Prostate gland (tissue), 2 donors: ENCODE data around the gene FGF3. TPM values are rescaled to one million over a fixed set of nuclear protein-coding genes. Genes with fewer than 3 reads are reported as not detected.

ENCODE experiments used
- DNase-seq: peaks from one replicate; pipeline ENCODE4 v3.0.0-alpha.2; 2019; ENCODE audit warnings: low spot score
- H3K27ac ChIP-seq, 2 donors: fragments of 200-600 bp; sonication (generic); 2 replicates each; pipeline ENCODE4 v1.5.1; 2017 to 2019
- H3K27me3 ChIP-seq: fragments of 200-600 bp; sonication (generic); replicated peaks from 2 replicates; pipeline ENCODE4 v1.5.1; 2019; ENCODE audit not compliant: insufficient read depth
- H3K36me3 ChIP-seq, 2 donors: fragments of 200-600 bp; sonication (generic); 1 replicate in 1 of 2; 2 replicates in 1 of 2; pipeline versions ENCODE4 v1.5.1 to v1.8.1; 2017 to 2019
- H3K4me1 ChIP-seq: fragments of 200-600 bp; sonication (generic); replicated peaks from 2 replicates; pipeline ENCODE4 v1.5.1; 2019
- H3K4me3 ChIP-seq, 2 donors: fragments of 200-600 bp; sonication (generic); 2 replicates each; pipeline ENCODE4 v1.5.1; 2017 to 2019
- H3K9me3 ChIP-seq: fragments of 200-600 bp; sonication (generic); 2 replicates; pipeline ENCODE4 v1.5.1; 2017
- POLR2A ChIP-seq: fragments of 450-650 bp; IDR thresholded peaks from one replicate; pipeline ENCODE4 v1.6.1; 2016; ENCODE audit warnings: antibody characterized with exemption, mild to moderate bottlenecking
- POLR2AphosphoS5 ChIP-seq: sonication (generic); formaldehyde crosslinking; IDR thresholded peaks from one replicate; pipeline ENCODE4 v1.6.1; 2017; ENCODE audit warnings: antibody characterized with exemption
- WGBS: methylation state at CpG from one replicate; pipeline ENCODE4 v1.1.5; 2018; 5-methylcytosine and 5-hydroxymethylcytosine counted together
- intact Hi-C: fragments of 100-400 bp; cut with DNase I; formaldehyde crosslinking; loops from one replicate; pipeline ENCODE4 v1.14.2; 2022
- total RNA-seq, 2 donors: library from RNA; depleted of rRNA; stranded (reverse); fragments of >200 nt; gene quantifications; one replicate each; pipeline ENCODE4 v1.1.0, GENCODE V29; 2016
- TF ChIP-seq, protein P1 (sequence below), 4 experiments: fragments of 200-600 bp in 2 of 4; fragments of 450-650 bp in 2 of 4; sonication (generic) in 2 of 4; IDR thresholded peaks; 1 replicate in 3 of 4; 2 replicates in 1 of 4; pipeline ENCODE4 v1.5.1; 2016 to 2019; ENCODE audit warnings: antibody characterized with exemption in 4 of 4, mild to moderate bottlenecking in 2 of 4, moderate library complexity in 2 of 4

Gene FGF3
- total RNA-seq, 2 donors from 2014 or later, result not detected

DNA sequence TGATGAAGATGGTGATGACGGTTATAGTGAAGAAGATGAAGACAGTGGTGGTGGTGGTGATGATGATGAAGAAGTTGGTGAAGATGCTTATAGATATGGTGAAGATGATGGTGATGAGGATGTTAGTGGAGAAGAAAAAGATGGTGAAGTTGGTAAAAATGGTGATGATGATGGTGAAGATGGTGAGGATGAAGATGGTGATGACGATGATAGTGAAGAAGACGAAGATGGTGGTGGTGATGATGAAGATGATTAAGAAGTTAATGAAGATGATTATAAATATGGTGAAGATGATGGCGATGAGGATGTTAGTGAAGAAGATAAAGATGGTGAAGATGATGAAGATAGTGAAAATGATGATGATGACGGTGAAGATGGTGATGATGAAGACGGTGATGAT is 25.2 kb upstream of the FGF3 start:
- WGBS, result 92% methylated on average over 6 of the region's 6 CpGs
- no peaks in the 10 kb centered on the region for H3K27me3 ChIP-seq
- H3K4me3 ChIP-seq, result no peak overlapping the region
- H3K4me1 ChIP-seq, result no peaks in the 10 kb centered on the region
- H3K36me3 ChIP-seq, result no peaks in the 10 kb centered on the region
- H3K27ac ChIP-seq, result no peak overlapping the region
- no peaks in the 10 kb centered on the region for H3K9me3 ChIP-seq
- intact Hi-C loops, result no loop called here
- no peak for DNase-seq
- TF ChIP-seq, protein P1, sequence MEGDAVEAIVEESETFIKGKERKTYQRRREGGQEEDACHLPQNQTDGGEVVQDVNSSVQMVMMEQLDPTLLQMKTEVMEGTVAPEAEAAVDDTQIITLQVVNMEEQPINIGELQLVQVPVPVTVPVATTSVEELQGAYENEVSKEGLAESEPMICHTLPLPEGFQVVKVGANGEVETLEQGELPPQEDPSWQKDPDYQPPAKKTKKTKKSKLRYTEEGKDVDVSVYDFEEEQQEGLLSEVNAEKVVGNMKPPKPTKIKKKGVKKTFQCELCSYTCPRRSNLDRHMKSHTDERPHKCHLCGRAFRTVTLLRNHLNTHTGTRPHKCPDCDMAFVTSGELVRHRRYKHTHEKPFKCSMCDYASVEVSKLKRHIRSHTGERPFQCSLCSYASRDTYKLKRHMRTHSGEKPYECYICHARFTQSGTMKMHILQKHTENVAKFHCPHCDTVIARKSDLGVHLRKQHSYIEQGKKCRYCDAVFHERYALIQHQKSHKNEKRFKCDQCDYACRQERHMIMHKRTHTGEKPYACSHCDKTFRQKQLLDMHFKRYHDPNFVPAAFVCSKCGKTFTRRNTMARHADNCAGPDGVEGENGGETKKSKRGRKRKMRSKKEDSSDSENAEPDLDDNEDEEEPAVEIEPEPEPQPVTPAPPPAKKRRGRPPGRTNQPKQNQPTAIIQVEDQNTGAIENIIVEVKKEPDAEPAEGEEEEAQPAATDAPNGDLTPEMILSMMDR (IDR thresholded peaks at IDR 0.05), result no peak
- TF ChIP-seq POLR2A, result no peak
- TF ChIP-seq POLR2AphosphoS5, result no peak

DNA sequence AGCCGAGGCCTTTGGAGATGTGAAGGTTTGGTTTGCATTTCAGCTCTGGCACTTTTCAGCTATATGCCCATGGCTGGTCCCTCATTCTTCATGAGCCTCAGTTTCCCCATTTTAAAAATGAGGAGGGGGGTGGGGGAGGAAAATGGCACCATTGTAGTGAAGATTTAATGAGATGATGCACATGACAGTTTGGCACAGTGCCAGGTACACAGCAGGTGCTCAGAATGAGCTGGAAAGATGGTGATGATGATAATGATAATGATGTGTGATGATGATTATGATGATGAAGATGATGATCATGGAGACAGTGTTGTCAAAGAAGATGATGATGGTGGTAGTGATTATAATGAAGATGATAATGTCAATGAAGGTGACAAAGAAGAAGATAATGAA is 24.3 kb upstream of the FGF3 start:
- H3K9me3 ChIP-seq, result no peaks in the 10 kb centered on the region
- H3K36me3 ChIP-seq, result no peaks in the 10 kb centered on the region
- intact Hi-C loops, result no loop called here
- H3K27ac ChIP-seq, result no peak overlapping the region
- no peak overlapping the region for H3K4me3 ChIP-seq
- no peak for DNase-seq
- TF ChIP-seq POLR2A (no peak), POLR2AphosphoS5 (no peak)
- TF ChIP-seq, protein P1 (IDR thresholded peaks at IDR 0.05), result no peak
- H3K27me3 ChIP-seq, result no peaks in the 10 kb centered on the region
- 59% methylated on average over 1 of the region's 1 CpG for WGBS
- H3K4me1 ChIP-seq, result no peaks in the 10 kb centered on the region

DNA sequence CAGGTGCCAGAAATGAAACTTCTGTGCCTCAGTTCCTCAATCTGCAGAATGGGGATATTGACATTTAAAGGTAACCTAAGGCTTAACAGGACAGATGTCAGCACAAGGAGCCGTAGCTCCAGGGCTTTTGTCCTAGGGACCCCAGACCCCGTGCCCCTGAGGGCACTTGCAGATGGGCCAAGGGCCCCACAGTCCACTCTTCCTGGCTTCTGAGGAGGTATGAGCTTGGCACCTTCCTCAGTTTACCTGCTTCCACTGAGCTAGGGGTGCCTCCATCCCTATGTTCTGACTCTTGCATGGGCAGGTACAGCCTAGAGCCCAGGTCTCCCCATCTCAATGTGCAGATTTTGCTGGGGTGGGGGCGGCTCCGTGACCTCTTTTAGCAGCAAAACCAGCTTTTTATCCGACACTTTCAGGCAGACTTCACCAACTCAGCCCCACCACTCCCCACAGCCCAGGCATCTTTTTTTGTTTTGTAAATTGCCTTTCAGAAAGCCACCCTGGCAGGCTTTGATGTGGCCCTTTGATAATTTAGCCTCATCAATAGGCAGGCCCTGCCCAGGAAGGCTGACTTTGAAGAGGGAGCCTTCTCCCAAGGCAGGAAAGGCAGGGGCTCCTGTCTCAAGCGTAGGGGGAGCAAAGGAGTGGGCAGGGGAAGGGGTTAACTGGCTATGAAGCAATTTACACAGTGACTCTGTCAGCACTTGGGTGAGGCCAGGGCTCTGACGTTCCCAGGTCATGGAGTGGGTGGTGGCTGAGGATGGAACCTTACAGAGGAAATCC is 23.7 kb upstream of the FGF3 start:
- intact Hi-C loops, result no loop called here
- Histone ChIP-seq H3K4me3 (no peak overlapping the region), H3K27me3 (no peaks in the 10 kb centered on the region), H3K36me3 (no peaks in the 10 kb centered on the region), H3K4me1 (no peaks in the 10 kb centered on the region), H3K27ac (no peak overlapping the region), H3K9me3 (no peaks in the 10 kb centered on the region)
- no peak for TF ChIP-seq POLR2AphosphoS5
- TF ChIP-seq, protein P1 (IDR thresholded peaks at IDR 0.05), result no peak
- TF ChIP-seq POLR2A, result no peak
- WGBS, result 65% methylated on average over 7 of the region's 7 CpGs
- DNase-seq, result no peak

DNA sequence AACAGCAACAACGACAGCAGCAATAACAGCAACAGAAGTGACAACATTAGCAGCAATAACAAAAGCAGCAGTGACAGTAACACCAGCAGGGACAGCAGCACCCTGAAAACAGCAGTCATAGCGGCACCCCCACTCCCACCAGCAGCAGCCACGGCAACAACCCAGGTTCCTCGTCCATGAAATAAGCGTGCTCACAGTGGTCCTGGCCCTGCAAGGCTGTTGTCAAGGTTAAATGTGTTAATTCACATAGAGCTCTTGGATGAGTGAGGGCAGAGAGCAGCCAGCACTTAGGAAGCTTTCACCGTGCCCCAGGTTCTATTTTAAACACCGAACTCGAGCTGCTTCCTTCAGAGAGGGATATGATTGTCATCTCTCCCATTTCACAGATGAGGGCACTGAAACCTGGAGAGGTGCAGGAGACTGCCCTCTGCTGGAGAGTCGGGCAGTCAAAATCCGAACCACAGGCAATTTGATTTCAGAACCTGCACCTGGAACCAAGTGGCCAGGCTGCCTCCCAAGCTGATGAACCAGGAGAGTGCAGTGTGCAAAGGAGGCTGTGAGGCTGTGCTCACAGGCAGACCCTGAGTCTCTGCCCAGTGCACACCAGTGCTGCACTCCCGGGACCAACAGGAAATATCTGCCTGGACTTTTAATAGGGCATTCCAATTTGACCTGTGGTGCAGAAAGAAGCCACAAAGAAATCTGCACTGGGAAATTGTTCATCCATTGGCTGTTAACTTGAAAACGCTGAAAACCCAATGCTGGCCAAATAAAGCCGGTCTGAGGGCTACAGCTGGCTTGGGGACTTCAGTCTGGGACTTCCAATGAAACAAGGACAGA is 22.9 kb upstream of the FGF3 start:
- Histone ChIP-seq H3K27me3 (no peaks in the 10 kb centered on the region), H3K9me3 (no peaks in the 10 kb centered on the region), H3K36me3 (no peaks in the 10 kb centered on the region), H3K4me1 (no peaks in the 10 kb centered on the region), H3K4me3 (no peak overlapping the region), H3K27ac (no peak overlapping the region)
- DNase-seq, result no peak
- TF ChIP-seq POLR2A, result no peak
- no peak for TF ChIP-seq POLR2AphosphoS5
- TF ChIP-seq, protein P1 (IDR thresholded peaks at IDR 0.05), result no peak
- intact Hi-C loops, result no loop called here
- 71% methylated on average over 13 of the region's 13 CpGs for WGBS
